NK-92 (cell line): Measurements from ENCODE around the gene RFXAP.

ENCODE experiments used
- DNase-seq: peaks from one replicate; lab custom pipeline; 2025; ENCODE audit not compliant: unreplicated experiment; lab: John Stamatoyannopoulos, UW

RFXAP gene

GRCh38 chr13:36815062-36815461, 4.0 kb upstream of the RFXAP start:
- DNase-seq: no peak

GRCh38 chr13:36817996-36818803, 822 bp upstream of the RFXAP start:
- DNase-seq: no peak

- no peak for DNase-seq
These were observed 693 bp downstream of the RFXAP start for GRCh38 chr13:36819739-36820090.

GRCh38 chr13:36820222-36820621, 1.2 kb downstream of the RFXAP start:
- DNase-seq: no peak

GRCh38 chr13:36822785-36823184, 3.8 kb downstream of the RFXAP start:
- DNase-seq: no peak

- no peak for DNase-seq
These were observed 10.7 kb downstream of the RFXAP start for GRCh38 chr13:36829753-36830152.

- no peak for DNase-seq
These were observed 12.3 kb downstream of the RFXAP start for GRCh38 chr13:36831291-36831690.

GRCh38 chr13:36834299-36834698, 15.3 kb downstream of the RFXAP start:
- DNase-seq: no peak

- DNase-seq: no peak
These were observed 18.5 kb downstream of the RFXAP start for GRCh38 chr13:36837354-36838092.

GRCh38 chr13:36839281-36839680, 20.3 kb downstream of the RFXAP start:
- DNase-seq: no peak

- DNase-seq: no peak
These were observed 21.0 kb downstream of the RFXAP start for GRCh38 chr13:36839981-36840380.

- DNase-seq: no peak
These were observed 21.8 kb downstream of the RFXAP start for GRCh38 chr13:36840718-36841250.

- no peak for DNase-seq
These were observed 22.4 kb downstream of the RFXAP start for GRCh38 chr13:36841391-36841790.

GRCh38 chr13:36847606-36848005, 28.6 kb downstream of the RFXAP start:
- DNase-seq: no peak

- no peak for DNase-seq
These were observed 29.4 kb downstream of the RFXAP start for GRCh38 chr13:36848199-36848982.

- no peak for DNase-seq
These were observed 31.9 kb downstream of the RFXAP start for GRCh38 chr13:36850790-36851438.

GRCh38 chr13:36857253-36857652, 38.2 kb downstream of the RFXAP start:
- DNase-seq: no peak

GRCh38 chr13:36858290-36858689, 39.3 kb downstream of the RFXAP start:
- no peak for DNase-seq

- DNase-seq: no peak
These were observed 40.2 kb downstream of the RFXAP start for GRCh38 chr13:36859259-36859658.

- no peak for DNase-seq
These were observed 43.1 kb downstream of the RFXAP start for GRCh38 chr13:36862002-36862685.
